GM21360 (cell line): ENCODE measurements around the gene KPNA2.
"Not testable (repeated sequence)": the region's sequence is repeated elsewhere in the genome, so short reads cannot be mapped to it uniquely, and the experiment has no call there.

ENCODE experiments used
- ATAC-seq: cut with Tn5 transposase; IDR thresholded peaks from one replicate; pipeline ENCODE4 v1.9.1; 2021; ENCODE audit warnings: mild to moderate bottlenecking, moderate library complexity; ENCODE audit not compliant: unreplicated experiment

The KPNA2 gene

DNA sequence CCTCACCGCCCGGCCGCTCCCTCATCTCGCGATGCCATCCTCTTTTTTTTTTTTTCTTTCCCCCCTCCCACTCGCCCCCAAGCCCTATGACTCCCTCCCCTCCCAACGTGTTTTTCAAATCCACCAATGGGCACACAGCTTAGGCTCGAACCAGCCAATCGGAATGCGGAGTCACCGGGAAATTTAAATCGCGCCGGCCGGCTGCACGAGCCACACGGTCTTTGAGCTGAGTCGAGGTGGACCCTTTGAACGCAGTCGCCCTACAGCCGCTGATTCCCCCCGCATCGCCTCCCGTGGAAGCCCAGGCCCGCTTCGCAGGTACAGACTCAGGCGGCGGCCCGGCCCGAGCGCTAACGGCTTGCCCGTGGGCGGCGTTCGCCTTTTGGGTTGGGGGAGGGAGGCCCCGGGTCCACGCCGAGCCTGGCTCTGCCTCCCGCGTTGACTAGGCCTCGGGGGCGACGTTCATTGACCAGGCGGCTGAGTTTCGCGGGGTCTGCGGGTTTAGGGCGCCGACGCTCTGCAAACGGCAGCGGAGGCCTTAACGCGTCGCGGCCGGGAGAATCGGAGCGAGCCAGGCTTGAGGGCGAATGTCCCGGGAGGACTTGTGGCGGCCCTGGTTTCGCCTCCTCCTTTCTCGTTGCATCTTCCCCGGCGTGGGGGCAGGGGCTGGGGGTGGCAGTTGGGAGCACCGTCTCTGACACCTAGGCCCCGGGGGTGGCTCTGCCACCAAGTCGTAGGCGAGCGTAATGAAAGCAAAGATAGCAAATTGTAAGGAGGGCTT, at the start of gene KPNA2:
Gene KPNA2 (plus strand): TSS at position 213 of the 781 bp plus-strand sequence. CDS start 1,398 bp downstream, outside the sequence.
- peak; percentile 77 for ATAC-seq

DNA sequence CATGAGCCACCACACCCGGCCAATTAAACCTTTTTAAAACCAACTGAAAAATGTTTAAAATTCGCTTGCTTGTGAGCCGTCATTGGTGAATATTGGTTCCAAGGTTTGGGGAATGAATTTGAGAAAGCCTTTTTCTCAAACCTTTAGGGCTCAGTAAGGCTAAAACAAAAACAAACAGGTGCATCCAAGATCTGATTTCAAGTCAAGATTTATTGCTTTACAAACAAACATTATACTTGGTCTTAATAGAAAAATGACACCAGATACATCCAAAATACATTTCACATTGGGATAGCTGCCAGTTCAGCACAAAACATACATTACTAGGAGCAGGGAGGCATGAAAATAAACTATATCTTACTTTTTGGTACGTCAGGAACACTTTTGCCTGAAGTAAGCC, 44.6 kb upstream of the KPNA2 start:
- ATAC-seq = no peak

GRCh38 chr17:67992548-67993152, 42.9 kb upstream of the KPNA2 start:
- ATAC-seq = no peak

DNA sequence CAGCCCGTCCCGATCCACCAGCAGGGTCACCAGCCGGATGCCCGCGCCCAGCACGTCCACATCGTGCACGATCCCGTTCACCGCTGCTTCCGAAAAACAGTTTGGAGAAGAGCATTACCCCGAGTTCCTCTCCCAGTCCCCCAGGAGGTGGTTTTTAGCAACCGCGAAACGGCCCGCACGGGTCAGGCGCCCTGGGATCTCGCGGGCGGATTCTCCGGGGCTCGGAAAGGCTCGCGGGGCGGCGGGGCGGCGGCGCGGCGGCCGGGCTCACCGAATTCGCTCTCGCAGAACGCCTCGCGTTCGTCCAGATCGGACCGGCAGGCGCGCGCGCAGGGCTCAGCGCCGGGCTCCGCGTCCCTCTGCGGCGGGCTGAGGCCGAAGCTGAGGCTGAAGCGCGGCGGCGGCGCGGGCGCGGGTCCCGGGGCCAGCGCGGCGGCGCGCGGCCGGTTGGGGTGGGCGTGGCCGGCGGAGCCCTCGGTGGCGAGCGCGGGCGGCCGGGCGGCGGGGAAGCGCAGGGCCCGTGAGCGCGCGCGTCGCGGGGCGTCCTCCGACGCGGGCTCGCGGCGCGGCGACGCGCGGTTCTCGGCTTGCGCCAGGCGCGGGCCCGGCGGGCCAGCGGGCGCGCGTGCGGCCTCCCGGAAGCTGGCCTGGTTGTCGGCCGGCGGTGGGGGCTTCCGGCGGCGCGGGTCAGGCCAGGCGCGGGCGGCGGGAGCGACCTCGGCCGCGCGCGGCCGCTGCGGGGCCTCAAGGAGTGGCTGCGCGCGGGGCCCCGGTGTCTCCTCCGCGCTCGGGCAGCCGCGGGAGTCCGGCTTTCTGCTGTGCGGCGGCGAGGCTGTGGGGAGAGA, 42.2 kb upstream of the KPNA2 start:
- ATAC-seq = peak; percentile 73

DNA sequence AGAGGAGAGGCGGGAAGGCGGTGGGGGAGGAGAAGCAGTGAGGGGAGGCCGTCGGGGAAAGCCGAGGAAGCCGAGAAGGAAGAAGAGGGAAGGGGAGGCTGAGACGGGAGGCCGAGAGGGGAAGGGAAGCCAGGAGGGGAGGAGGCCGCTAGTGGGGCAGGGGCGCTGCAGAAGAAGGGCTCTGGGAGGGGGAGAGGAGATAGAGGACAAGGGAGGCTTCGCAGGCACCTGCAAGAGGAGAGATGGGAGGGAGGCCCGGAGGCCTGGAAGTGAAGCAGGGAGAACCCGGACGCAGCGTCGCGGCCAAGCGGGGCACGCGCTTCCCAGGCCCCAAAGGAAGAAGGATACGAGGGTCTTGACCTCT, 41.6 kb upstream of the KPNA2 start:
- peak; percentile 1 for ATAC-seq

GRCh38 chr17:67994817-67995569, 40.5 kb upstream of the KPNA2 start:
- no peak for ATAC-seq

GRCh38 chr17:67995570-67996263, 39.8 kb upstream of the KPNA2 start:
- ATAC-seq = no peak

DNA sequence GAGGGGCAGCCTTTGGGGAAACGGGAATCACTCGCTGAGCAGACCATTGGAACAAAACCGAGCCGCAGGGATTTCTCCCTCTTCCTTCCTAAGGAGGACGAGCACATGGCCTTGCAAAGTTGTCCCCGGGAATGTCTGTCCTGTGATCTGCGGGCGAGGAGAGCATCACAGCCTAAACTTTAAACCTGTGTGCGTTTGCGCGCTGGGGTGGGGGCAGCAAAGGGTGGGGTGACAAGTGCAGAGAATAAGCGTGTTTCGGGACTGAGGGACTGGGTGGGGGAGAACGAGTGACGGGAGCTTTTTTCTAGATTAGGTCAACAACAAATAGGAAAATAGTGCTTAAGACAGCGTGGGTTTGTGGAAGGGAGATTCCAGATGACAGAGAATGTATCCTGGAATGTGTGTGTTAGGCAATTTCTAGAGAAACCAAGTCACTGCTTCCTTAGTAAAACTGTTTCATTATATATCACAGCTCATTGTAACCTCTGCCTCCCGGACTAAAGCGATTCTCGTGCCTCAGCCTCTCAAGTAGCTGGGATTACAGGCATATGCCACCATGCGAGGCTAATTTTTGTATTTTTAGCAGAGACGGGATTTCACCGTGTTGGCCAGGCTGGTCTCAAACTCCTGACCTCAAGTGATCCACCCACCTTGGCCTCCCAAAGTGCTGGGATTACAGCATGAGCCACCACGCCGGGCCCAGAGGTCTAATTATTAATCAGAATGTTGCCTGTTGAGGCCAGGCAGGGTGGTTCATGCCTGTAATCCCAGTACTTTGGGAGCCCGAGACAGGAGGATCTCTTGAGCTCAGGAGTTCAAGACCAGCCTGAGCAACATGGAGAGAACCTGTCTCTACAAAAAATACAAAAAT, 39.0 kb upstream of the KPNA2 start, which contains the start of gene C17orf58:
Gene C17orf58 (minus strand): TSS at position 169 of the 871 bp plus-strand sequence. CDS start 271 bp downstream, outside the sequence.
- not testable (repeated sequence) for ATAC-seq

- ATAC-seq = no peak
These were observed 37.1 kb upstream of the KPNA2 start for GRCh38 chr17:67998466-67998865.

GRCh38 chr17:67999291-67999911, 36.1 kb upstream of the KPNA2 start:
- ATAC-seq = no peak

DNA sequence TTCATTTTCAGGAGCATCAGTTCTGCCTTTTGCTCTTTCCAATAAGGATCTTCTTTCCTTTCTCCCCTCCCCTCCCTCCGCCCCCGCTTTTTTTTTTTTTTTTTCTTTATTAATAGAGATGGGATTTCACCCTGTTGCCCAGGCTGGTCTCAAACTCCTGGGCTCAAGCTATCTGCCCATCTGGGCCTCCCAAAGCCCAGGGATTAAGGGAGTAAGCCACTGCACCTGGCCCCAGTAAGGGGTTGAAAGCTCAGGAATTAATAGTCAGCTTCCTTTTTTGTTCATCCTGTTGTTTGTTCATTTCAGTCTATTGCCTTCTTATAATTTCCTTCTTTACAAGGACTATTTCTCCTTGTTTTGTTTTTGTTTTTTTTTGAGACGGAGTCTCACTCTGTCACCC, 31.3 kb upstream of the KPNA2 start:
- no peak for ATAC-seq

- ATAC-seq = no peak
These were observed 28.7 kb upstream of the KPNA2 start for GRCh38 chr17:68006797-68007196.

DNA sequence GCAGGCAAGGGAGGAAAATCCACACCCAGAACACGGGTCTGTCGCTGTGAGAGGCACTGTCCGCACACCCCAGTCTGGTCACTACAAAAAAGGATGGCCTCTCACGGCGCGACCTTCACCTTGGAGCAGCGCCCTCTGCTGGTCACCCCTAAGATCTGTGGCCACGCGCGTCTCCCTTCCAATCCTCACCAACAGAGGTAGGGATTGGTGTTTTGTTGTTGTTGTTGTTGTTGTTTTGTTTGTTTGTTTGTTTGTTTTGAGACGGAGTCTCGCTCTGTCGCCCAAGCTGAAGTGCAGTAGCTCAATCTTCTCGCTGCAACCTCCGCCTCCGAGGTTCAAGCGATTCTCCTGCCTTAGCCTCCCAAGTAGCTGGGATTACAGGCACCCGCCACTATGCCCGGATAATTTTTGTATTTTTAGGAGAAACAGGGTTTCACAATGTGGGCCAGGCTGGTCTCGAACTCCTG, 24.3 kb upstream of the KPNA2 start:
- ATAC-seq = peak; percentile 70

DNA sequence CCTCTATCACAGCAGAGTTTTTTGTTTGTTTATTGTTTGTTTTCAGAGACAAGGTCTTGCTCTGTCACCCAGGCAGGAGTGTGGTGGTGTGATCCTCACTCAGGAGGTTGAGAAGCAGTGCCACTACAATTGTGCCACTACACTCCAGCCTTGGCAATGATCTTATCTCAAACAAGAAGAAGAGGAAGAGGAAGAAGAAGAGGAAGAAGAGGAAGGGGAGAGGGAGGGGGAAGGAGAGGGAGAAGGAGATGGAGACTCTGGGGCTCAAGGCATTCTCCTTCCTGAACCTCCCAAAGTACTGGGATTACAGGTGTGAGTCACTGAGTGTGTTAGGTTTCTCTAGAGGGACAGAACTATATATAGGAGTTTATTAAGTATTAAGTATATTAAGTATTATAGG, 22.1 kb upstream of the KPNA2 start:
- no peak for ATAC-seq

GRCh38 chr17:68015081-68015723, 20.3 kb upstream of the KPNA2 start:
- ATAC-seq = no peak

- no peak for ATAC-seq
These were observed 18.7 kb upstream of the KPNA2 start for GRCh38 chr17:68016838-68017237.

GRCh38 chr17:68018493-68018892, 17.0 kb upstream of the KPNA2 start:
- ATAC-seq = not testable (repeated sequence)

DNA sequence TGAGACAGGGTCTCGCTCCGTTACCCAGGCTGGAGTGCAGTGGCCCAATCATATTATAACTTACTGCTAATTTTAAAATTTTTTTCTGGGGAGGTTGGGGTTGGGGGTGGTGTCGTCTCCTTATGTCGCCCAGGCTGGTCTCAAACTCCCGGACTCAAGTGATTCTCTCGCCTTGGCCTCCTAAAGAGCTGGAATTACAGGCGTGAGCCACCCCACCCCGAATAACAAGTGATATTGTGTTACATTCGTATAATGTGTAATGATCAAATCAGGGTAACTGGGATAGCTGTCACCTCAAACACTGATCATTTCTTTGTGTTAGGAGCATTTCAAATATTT, 16.2 kb upstream of the KPNA2 start:
- ATAC-seq = no peak
